Measurements from ENCODE around the gene CASP7.

The CASP7 gene

GRCh38 chr10:113693348-113693747 is 13.6 kb downstream of the CASP7 start:
- TF ChIP-seq CTCF (IDR thresholded peaks at IDR 0.05; ENCODE audit: insufficient read depth, low read depth, low read length, missing control alignments), result no peak
- DNase-seq (ENCODE audit: low read depth), result no peak

DNA sequence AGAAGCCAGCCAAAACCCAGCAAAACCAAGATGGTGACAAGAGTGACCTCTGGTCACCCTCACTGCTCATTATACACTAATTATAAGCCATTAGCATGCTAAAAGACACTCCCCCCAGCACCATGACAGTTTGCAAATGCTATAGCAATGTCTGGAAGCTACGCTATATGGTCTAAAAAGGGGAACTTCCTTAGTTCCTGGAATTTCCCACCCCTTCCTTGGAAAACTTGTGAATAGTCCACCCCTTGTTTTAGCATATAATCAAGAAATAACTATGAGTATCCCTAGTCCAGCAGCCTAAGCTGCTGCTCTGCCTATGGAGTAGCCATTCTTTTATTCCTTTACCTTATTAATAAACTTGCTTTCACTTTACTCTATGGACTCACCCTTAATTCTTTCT is 16.0 kb downstream of the CASP7 start:
- no peak for TF ChIP-seq CTCF (IDR thresholded peaks at IDR 0.05; ENCODE audit: insufficient read depth, low read depth, low read length, missing control alignments)
- H3K4me3 ChIP-seq (ENCODE audit: low read length), result no peak overlapping the region

More at GRCh38 chr10:113693348-113693747, 13.6 kb downstream of the CASP7 start:
- H3K4me3 ChIP-seq (ENCODE audit: low read length), result no peak overlapping the region

GRCh38 chr10:113697595-113697994 is 17.9 kb downstream of the CASP7 start:
- DNase-seq (ENCODE audit: low read depth), result no peak
- no peak overlapping the region for H3K4me3 ChIP-seq (ENCODE audit: low read length)
- no peak for TF ChIP-seq CTCF (IDR thresholded peaks at IDR 0.05; ENCODE audit: insufficient read depth, low read depth, low read length, missing control alignments)

More for the DNA sequence above, 16.0 kb downstream of the CASP7 start:
- no peak for DNase-seq (ENCODE audit: low read depth)

DNA sequence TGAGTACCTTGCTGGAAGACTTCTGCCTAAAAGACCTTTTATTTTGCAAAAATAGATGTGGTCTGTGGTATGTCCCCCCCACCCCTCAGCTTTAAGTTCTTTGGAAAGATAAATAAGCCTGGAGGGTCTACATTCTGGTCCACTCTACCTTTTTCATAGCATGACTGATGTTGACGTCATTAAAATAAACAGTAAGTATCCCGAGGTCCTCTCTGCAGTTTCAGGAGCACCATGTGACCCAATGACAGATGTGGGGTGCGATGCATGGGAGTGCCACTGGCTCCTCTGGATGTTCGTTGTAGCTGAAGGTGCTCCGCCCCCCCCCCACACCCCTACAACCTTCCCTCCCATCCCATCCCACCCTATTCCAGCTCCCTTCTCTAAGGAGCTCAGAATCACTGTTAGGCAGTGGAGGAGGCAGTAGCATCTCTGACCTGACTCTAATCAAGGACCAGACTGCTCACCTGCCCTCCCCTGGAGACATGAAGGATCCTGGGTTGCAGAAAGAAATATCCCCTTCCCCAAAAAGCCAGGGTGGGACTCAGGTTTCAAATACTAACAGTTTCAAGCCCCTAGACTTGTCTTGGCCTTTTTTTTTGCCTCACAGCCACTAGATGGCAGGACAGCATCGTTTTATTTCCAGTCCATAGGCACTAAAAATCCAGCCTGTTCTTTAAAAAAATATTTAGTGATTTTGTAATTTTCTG is 25.1 kb downstream of the CASP7 start:
- peak; percentile 54 for DNase-seq (ENCODE audit: low read depth)
- peak; percentile 71 for TF ChIP-seq CTCF (IDR thresholded peaks at IDR 0.05; ENCODE audit: insufficient read depth, low read depth, low read length, missing control alignments)
- no peak overlapping the region for H3K4me3 ChIP-seq (ENCODE audit: low read length)

- no peak overlapping the region for H3K4me3 ChIP-seq (ENCODE audit: low read length)
- no peak for DNase-seq (ENCODE audit: low read depth)
- TF ChIP-seq CTCF (IDR thresholded peaks at IDR 0.05; ENCODE audit: insufficient read depth, low read depth, low read length, missing control alignments), result no peak
Measured at GRCh38 chr10:113705344-113705652, 25.6 kb downstream of the CASP7 start.

GRCh38 chr10:113706623-113707022 is 26.9 kb downstream of the CASP7 start:
- no peak for DNase-seq (ENCODE audit: low read depth)
- no peak for TF ChIP-seq CTCF (IDR thresholded peaks at IDR 0.05; ENCODE audit: insufficient read depth, low read depth, low read length, missing control alignments)

GRCh38 chr10:113708640-113709039 is 28.9 kb downstream of the CASP7 start:
- DNase-seq (ENCODE audit: low read depth), result no peak
- no peak for TF ChIP-seq CTCF (IDR thresholded peaks at IDR 0.05; ENCODE audit: insufficient read depth, low read depth, low read length, missing control alignments)
- no peak overlapping the region for H3K4me3 ChIP-seq (ENCODE audit: low read length)

More at GRCh38 chr10:113706623-113707022, 26.9 kb downstream of the CASP7 start:
- H3K4me3 ChIP-seq (ENCODE audit: low read length), result no peak overlapping the region
